Cardiac atrium fibroblast (primary cell): Measurements from ENCODE around the gene FOXS1. TPM values are rescaled to one million over a fixed set of nuclear protein-coding genes. Genes with fewer than 3 reads are reported as not detected.

Source experiments
- total RNA-seq: library from RNA; depleted of rRNA; stranded (reverse); fragments of >200 nt; gene quantifications from 2 replicates; pipeline ENCODE4 v1.2.3, GENCODE V29; 2015

The FOXS1 gene
- total RNA-seq: 1.5 TPM in 1 of 2 replicates, not detected in the other

DNA sequence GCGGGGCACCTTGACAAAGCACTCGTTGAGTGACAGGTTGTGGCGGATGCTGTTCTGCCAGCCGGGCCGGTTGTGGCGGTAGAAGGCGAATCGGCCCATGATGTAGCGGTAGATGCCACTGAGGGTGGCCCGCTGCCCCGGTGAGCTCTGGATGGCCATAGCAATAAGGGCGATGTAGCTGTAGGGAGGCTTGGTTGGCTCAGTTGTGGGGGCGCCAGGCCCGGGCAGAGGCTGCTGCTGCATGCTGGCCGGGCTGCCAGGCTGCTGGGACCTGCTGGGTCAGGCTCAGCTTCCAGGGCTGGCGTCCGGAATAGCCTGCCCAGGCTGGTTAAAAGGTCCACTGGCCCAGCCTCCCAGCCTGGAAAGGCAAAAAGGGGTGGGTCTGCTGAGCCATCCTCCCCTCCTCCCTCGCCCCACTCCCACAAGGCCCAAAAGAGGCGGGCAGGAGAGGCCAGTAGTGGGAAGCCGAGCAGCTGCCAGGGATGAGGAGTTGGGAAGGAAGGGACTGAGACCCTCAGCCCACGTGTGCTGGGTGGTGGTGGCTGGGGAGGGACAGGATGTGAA, at the start of gene FOXS1:
Gene FOXS1 (minus strand): TSS at position 305 of the 564 bp plus-strand sequence. CDS start 62 bp downstream, at position 243.

DNA sequence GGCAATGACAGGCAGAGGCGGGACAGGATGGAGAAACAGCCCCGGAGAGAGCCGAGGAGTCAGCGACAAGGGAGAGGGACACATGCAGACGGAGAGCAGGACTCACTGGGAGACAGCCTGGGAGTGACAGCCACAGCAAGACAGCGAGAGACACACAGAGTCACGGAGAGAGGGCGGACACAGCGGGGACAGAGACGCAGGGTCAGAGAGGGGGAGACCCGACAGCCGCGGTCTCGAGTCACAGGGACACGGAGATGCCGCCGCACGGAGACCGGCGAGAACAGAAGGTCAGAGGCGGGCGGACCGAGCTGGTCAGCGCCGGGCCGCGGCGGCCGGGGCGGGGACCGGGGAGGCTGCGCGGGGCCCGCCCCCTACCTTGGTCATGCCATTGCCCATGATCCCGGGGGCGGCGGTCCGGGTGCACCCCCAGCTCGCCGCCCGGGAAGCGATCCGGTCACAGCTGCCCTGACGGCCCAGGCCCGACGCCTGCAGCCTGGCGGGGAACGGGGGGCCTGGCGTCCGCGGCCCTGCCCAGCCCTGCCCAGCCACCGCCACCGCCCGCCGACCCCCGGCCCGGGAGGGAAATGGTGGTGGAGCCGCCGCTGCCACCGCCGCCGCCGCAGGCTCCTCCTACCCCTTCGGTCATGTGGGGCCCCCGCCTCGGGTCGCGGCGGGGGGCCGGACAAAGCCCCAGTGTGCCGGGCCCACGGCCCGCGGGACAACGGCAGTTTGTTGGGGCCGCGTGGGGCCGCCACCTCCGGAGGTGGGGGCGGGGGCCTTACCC, 24.7 kb upstream of the FOXS1 start, which contains the start of the genes DUSP15 and TTLL9:
Gene DUSP15 (minus strand): TSS at position 586 of the 784 bp plus-strand sequence. CDS start 190 bp downstream, at position 396.
Gene TTLL9 (plus strand): TSS at position 693 of the 784 bp plus-strand sequence. CDS start 493 bp downstream, outside the sequence.

DNA sequence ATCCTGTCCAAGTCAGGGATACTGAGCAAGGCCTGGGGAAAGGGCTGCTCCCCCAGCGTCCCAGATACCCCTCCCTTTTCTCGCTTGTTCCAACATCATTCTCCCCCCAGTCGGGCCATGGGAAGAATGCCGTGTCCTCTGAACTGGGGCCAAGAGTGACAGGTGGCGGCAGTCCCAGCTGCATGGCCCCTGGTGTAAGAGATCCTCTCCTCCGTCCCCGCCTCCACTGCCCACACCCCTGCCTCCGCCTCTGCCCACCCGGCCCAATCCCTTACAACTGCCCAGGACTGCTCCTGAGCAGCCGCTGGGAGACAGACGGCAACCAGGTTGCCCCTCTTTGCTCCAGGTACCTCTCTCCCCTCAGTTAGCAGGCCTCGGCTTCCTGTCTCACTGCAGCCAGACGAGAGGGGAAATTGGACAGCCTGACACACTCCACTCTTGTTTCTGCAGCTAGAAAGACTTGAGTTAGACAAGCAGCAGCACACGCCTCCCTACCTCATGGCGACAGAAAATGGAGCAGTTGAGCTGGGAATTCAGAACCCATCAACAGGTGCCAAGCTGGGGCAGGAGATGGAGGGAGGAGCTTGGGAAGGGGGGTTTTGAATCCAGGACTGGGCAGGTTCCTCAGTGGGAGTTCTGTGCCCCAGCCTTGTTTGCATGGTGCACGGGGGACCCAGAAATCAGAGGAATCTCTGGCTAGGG, 26.2 kb downstream of the FOXS1 start, which contains the start of gene MYLK2:
Gene MYLK2 (plus strand): TSS at position 274 of the 702 bp plus-strand sequence. CDS start 225 bp downstream, at position 499.

Other genes with a start within 250 kb of the FOXS1 start
- gene ID1, start 240.3 kb downstream of the FOXS1 start, total RNA-seq: 759 and 813 TPM in 2 replicates
- gene COX4I2, start 207.7 kb downstream of the FOXS1 start, total RNA-seq: not detected in 2 replicates
- gene BCL2L1, start 122.7 kb downstream of the FOXS1 start, total RNA-seq: 127 and 128 TPM in 2 replicates
- 20.9 and 26.4 TPM in 2 replicates for gene TPX2, start 106.3 kb downstream of the FOXS1 start, total RNA-seq
- gene MYLK2, start 26.2 kb downstream of the FOXS1 start, total RNA-seq: under 0.01 TPM in 1 of 2 replicates, not detected in the other
- gene DUSP15, start 24.9 kb upstream of the FOXS1 start, total RNA-seq: 0.49 TPM in 1 of 2 replicates, not detected in the other
- 0.18 TPM in 1 of 2 replicates, not detected in the other for gene TTLL9, start 25.0 kb upstream of the FOXS1 start, total RNA-seq
- 8.4 and 11.0 TPM in 2 replicates for gene PDRG1, start 106.4 kb upstream of the FOXS1 start, total RNA-seq
- gene XKR7, start 122.5 kb upstream of the FOXS1 start, total RNA-seq: not detected in 2 replicates
- 0.65 and 1.8 TPM in 2 replicates for gene CCM2L, start 164.8 kb upstream of the FOXS1 start, total RNA-seq
- gene HCK, start 206.6 kb upstream of the FOXS1 start, total RNA-seq: not detected in 2 replicates